Measurements from ENCODE around the gene UBQLN1.

The UBQLN1 gene

GRCh38 chr9:83681490-83681889 lies 26.3 kb downstream of the UBQLN1 start:
- DNase-seq, result no peak

DNA sequence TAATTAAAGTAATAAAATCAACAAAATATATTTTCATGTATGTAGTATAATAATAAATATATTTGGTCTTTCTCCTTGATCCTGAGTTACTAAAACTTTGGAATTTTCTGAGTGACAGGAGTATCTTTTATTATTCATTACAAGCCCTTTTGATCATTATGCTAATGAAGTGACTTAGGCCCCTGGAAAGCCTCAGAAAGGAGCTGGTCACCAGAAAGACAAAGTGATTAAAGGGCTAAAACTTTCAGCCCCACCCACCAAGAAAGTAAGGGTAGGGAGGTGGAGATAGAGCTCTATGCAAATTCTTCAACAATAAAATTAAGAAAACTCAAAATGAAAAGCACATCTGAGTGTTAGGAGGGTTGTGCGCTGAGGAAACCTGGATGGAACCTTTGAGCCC lies 27.5 kb downstream of the UBQLN1 start:
- no peak for DNase-seq

GRCh38 chr9:83677596-83677995 lies 30.2 kb downstream of the UBQLN1 start:
- no peak for DNase-seq

DNA sequence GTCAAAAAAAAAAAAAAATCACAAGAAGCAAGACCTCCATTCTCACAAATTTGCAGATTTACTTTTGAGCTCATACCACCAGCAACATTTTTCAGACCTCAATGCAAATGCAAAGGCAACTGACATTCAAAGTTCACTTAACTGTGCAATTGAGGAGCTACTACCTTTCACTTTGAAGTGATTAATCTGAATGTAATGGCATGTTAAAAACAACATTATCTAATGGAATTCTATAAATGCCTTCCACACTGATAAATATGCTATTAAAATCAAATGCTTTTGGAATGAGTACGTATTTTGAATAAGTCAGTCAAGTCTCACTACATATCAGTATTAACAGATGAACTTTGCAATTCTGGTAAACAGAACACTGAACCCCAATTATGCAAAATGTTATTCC lies 32.3 kb downstream of the UBQLN1 start:
- DNase-seq, result no peak

DNA sequence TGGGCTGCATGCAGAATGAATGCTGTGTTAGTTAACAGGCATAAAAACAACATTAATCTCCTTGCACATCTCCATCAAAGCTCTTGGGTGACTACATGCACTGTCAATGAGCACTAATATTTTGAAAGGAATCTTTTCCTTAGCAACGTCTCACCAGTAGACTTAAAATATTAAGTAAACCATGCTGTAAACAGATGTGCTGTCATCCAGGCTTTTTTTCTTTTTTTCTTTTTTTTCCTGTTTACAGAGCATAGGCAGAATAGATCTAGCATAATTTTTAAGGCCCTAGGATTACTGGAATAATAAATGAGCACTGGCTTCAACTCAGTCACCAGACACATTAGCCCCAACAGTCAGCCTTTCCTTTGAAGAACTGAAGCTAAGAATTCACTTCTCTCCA lies 36.3 kb downstream of the UBQLN1 start:
- DNase-seq, result no peak

DNA sequence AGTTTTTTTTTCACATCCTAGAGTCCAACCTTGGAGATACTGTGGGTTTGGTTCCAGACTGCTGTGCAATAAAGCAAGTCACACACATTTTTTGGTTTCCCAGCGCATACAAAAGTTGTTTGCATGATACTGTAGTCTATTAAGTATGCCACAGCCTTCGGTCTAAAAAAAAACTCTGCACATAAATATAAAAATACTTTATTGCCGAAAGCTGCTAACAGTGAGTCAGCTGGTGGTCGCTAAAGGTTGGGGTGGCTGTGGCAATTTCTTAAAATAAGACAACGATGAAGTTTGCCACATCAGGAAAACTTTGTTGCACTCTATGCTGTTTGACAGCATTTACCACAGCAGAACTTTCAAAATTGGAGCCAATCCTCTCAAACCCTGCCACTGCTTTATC lies 37.4 kb downstream of the UBQLN1 start:
- no peak for DNase-seq

GRCh38 chr9:83669067-83669466 lies 38.7 kb downstream of the UBQLN1 start:
- DNase-seq, result no peak

GRCh38 chr9:83665580-83666200 lies 42.1 kb downstream of the UBQLN1 start:
- DNase-seq, result no peak

GRCh38 chr9:83662933-83663332 lies 44.8 kb downstream of the UBQLN1 start:
- no peak for DNase-seq

DNA sequence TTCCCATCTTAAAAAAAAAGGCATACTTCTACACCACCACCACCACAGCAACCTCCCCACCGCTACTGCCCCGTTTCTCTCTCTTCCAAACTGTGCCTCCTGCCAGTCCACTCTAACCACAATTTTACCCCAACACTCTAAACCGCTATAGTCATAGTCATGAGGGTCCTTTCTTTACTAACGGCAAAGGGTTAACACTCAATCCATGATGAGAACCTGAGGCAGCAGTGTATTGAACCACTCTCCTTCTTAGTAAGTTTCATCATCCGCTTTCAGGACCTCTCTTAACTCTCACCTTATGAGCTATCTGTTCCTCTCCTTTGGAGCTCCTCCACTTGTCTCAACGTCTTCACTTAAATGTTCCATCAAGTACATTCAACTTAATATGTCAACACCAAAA lies 50.8 kb downstream of the UBQLN1 start:
- no peak for DNase-seq

DNA sequence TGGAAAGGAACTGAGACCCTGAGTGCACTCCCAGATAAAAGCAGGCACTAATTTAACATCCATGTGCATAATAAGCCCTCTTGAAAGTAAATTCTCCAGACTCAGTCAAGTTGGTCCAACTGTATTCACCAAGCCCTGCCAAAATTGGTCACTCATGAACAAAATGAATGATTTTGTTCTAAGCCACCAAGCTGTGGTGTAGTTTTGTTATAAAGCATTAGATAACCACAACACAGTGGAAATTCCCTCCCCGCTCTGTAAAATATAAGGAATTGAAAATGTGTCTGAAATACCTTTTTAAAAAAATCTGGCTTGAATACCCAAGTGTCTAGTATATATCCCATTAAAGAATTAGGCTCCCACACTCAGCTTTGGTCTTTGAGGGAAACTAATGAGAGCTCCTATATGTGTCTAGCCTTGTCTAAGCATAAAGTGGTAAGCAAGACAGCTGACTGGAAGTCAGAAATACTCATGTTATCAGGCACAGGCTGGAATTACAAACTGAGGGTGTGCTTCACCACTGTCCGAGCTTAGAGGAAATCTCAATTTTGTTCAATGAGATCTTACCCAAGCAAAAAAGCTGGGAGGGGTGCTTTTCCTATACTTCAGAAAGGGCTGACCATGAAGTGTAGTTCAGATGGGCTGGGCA lies 51.6 kb downstream of the UBQLN1 start:
- DNase-seq, result no peak

DNA sequence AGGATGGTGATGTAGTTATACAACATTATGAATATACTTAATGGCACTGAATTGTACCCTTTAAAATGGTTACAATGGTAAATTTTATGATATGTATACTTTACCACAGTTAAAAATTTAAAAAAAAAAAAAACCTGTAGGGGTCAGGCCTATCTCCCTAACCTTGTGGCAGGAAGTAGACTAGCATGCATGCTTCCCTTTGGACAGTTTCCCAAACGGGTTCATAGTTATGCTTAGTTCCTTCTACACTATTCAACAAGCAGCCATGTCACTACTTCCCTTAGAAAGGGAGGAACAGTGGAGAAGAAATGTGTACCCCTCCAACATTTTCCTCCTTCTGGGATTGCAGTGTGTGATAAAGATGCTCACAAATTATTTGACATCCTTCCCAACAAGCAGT lies 52.3 kb downstream of the UBQLN1 start:
- no peak for DNase-seq

DNA sequence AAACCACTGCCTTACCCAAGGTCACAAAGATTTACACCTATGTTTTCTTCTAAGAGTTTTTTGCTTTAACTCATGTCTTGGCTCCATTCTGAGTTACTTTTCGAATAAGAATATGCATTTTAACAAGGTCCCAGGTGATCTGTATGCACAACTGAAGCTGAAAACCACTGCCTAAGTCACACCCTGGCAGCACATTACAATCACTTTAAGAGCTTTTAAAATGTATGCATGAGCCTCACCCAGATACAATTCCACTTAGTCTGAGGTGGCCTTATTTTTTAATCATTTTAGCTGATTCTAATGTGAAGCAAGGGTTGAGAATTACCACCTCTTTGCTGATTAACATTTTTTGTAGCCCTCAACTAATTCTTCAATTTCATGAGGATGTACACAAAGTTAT lies 55.3 kb downstream of the UBQLN1 start:
- no peak for DNase-seq

DNA sequence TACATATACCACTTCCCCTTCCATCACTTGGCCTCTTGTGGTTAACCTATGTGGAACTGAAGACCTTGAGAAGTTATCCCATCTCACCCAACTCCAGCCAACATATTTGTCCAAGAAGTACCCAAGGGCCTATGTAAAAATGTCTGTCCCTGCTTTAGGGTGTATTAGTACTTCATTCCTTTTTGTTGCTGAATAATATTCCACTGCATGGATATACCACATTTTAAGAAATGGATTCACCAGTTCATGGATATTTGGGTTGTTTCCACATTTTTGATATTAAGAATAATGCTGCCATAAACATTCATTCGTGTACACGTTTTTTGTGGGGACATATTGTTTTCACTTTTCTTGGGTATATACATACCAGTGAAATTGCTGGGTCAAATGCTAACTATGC lies 56.2 kb downstream of the UBQLN1 start:
- DNase-seq, result no peak

- no peak for DNase-seq
Observed at GRCh38 chr9:83649515-83649914, 58.2 kb downstream of the UBQLN1 start.

DNA sequence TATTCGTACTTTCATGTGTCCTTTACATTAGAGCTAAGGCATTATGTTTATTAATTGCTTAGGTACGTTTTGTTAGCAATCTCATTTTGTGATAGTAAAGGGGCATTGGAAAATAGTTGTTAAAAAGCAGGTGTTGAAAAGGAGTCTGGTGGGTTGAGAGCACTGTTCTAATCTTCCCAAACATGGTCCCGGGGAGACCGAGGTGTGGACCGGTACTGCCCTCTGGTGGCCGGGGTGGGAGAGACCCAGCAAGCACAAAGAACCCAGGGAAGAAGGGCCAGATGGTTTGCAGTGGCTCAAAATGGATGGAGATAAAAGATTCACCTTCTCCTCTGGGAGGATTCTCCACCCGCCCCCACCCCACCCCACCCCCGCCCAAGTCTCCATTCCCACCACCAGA lies 58.7 kb downstream of the UBQLN1 start:
- DNase-seq, result no peak

DNA sequence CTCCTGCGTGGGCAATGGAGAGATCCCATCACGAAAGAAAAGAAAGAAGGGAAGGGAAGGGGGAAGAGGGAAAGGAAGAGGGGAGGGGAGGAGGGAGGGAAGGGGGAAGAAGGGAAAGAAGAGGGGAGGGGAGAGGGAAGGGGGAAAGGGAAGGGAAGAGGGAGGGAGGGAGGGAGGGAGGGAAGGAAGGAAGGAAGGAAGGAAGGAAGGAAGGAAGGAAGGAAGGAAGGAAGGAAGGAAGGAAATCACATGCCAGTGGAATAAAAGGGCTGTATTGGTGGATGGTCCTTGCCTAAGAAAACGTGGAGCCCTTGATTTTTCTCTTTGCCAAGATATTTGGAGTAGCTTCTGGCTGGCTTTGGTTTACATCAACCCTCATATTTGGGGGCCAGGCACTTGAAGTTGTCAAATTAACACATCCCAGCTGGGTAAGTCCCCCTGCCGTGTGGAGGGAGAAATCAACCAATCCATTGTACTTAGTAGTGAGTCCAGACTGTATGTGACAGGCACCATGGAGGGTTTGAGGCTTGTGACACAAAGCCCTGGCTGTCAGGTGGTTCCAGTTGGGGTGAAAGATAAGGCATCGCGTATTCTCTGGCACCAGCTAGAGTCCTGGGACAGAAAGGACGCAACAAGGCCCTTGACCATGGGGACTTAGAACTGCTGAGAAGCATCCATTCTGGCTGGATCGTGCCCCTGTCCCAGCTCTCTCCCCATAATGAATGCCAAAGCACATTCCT lies 61.1 kb downstream of the UBQLN1 start:
- DNase-seq, result no peak

DNA sequence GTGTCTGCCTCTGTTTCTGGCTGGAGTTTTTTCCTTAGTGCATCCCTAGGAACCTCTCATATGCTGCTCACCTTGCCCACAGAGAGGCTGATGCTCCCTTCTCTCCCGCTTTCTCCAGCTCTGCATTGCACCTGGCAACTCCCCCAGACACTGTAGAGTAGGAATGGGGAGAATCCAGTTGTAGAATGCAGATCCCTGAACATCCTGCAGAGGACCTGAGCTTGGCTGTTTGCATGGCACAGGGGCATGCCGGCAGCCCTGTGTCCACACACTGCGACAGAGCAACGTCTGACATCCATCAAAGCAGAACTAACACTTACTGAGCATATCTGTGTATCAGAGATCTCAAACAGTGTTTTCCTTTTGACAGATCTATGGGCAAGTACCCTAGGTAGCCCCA lies 65.0 kb downstream of the UBQLN1 start:
- no peak for DNase-seq

DNA sequence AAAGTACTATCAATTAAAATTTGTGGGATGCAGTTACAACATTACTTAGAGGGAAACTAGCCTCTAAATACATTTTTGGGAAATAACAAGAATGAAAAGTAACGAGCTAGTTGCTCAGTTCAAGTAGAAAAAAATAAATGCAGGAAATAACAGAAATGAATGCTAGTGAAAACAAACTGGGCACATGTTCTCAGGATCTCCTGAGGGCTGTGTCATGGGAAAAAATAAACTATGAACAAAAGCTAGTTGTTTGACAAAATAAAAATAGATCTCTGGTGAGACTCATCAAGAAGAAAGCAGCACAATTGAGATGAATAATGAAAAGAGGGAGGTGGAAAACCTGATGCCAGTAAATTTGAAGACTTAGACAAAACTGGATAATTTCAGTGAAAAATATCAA lies 68.5 kb downstream of the UBQLN1 start:
- DNase-seq, result no peak

DNA sequence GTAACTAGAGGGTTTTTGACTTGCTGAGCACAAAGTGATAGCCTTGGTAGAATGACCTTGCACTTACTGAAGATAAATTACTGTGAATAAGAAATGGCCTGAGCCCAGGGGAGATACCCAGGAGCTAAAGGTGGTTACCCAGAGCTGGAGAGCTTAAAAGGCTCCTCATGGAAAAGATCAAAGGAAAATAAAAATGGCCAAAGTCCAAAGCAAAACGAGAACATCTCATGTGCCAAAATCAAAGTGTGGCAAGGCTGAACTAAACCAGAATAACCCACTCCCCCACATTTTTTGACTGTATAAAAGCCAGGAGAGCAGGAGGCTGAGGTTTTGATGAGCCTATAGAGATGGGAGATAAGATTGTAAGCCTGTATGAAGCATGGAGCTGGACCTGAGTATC lies 70.4 kb downstream of the UBQLN1 start:
- DNase-seq, result no peak

GRCh38 chr9:83636813-83637212 lies 70.9 kb downstream of the UBQLN1 start:
- no peak for DNase-seq

DNA sequence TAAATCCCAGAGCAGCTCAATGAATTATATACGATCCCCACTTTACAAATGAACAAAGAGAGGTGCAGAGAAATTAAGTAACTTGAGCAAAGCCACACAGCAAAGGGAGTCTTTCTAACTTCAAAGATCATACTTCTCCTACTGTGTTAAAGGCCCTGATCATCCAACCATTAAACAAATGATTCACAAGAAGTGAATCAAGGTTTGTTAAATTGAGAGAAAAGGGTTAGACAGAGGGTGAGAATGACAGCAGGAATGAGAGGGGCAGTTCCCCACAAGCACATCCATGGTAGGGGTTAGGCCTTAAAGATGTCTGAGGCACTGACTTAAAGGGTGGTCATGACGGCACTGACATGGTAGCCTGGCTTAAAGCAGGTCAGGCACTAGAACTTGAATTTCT lies 74.1 kb downstream of the UBQLN1 start:
- no peak for DNase-seq

GRCh38 chr9:83633255-83633654 lies 74.5 kb downstream of the UBQLN1 start:
- DNase-seq, result no peak

GRCh38 chr9:83630938-83631457 lies 76.8 kb downstream of the UBQLN1 start:
- DNase-seq, result no peak
